Hindlimb muscle (tissue), 1 donor: ENCODE results near the gene NAA25. TPM values are rescaled to one million over a fixed set of nuclear protein-coding genes. Genes with fewer than 3 reads are reported as not detected.

Experiments
- DNase-seq: peaks from one replicate; pipeline ENCODE4 v3.0.0-alpha.2; 2013
- polyA plus RNA-seq: library from polyadenylated mRNA; unstranded; fragments of 120-200 nt; gene quantifications from one replicate; pipeline ENCODE4 v1.2.1, GENCODE V29; 2013; ENCODE audit not compliant: insufficient read length

Gene NAA25
- 23.2 TPM for polyA plus RNA-seq

DNA sequence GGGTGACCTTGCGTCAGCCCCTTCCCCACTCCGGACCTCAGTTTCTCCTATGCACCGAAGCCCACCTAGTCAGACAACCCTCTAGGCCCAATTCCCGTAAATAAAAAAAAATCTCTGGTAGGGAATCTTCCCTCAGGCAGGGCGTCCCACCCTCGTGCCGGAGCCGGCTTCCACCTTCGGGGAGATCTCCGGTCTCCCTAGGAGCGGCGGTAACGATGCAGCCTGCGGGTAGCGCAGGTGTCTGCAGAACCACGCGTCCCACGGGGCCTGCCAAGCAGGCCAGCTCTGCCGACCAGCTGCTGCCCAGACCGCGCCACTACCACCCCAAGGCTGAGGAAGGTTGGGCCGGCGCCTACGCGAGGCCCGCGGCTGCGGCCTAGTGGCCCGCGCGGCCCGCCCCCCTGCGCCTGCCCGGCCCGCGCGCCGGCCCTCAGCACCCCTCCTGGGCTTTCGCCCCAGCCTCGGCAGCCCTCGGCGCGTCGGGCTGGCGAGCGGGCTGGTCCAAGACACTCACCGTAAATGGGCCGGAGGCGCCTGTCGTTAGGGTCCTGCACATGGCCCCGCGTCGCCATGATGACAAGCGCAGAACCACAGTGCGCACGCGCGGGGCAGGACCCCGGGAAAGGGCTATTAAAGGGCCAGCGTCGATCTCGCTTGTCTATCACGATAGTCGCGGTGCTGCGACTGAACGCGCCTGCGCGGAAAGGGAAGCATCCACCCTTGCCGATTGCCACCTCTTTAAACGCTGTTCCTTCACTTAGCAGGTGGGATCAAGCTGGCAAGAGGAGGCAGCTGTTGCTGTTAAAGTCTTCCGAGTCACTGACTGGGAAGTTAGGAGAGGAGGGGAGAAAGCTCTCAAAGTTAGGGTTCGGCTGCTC lies at the start of gene NAA25:
NAA25 (minus strand) TSS at position 582 of the 878 bp plus-strand sequence; CDS start at position 572, 10 bp downstream.
- DNase-seq, result peak; percentile 94

GRCh38 chr12:112153893-112154219 lies 45.3 kb upstream of the NAA25 start:
- no peak for DNase-seq

GRCh38 chr12:112153181-112153892 lies 44.8 kb upstream of the NAA25 start:
- DNase-seq, result no peak

DNA sequence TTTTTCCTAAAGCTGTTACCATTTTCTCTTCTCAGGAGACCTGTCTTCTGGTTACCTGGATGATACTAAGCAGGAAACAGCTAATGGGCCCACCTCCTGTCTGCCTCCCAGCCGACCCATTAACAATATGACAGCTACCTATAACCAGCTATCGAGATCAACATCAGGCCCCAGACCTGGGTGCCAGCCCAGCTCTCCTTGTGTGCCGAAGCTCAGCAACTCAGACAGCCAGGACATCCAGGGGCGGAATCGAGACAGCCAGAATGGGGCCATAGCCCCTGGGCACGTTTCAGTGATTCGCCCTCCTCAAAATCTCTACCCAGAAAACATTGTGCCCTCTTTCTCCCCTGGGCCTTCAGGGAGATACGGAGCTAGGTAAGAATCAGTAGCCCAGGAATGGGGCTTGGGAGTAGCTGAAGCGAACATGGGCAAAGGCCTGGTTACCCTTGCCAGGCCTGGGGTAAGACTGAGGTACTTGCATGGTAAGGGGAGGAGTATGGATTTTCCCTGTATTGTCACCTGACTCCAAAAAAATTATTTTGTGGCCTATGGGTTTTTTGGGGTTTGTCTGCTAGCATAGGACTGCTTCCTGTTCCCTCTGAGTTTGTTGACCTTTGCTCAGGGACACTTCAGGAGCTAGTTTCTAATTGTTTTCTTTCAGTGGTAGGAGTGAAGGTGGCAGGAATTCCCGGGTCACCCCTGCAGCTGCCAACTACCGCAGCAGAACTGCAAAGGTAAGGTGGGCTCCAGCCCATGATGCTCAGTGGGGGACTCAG lies 43.4 kb upstream of the NAA25 start:
- DNase-seq, result no peak

DNA sequence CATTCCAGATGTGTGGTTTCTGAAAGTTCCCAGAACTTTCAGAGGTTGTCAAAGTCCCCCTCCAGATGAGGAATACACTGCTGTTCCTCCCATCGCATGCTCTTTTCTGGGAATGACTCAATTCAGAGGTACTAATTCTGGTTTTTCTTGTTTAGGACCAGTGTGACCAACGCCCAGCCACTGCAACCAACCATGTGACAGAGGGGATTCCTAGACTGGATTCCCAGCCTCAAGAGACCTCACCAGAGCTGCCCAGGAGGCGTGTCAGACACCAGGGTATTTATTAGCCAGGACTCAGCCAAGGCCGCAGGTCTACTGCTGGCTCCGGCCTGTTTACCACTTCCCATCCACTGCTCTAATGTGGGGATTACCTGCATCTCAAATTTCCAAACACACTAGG lies 41.0 kb upstream of the NAA25 start:
- DNase-seq, result no peak

- no peak for DNase-seq
Observed at GRCh38 chr12:112148031-112148513, 39.5 kb upstream of the NAA25 start.

- DNase-seq, result no peak
Observed at GRCh38 chr12:112146123-112146522, 37.5 kb upstream of the NAA25 start.

GRCh38 chr12:112140728-112141127 lies 32.1 kb upstream of the NAA25 start:
- DNase-seq, result no peak

- no peak for DNase-seq
Observed at GRCh38 chr12:112134731-112135130, 26.1 kb upstream of the NAA25 start.

GRCh38 chr12:112133418-112133817 lies 24.8 kb upstream of the NAA25 start:
- no peak for DNase-seq

DNA sequence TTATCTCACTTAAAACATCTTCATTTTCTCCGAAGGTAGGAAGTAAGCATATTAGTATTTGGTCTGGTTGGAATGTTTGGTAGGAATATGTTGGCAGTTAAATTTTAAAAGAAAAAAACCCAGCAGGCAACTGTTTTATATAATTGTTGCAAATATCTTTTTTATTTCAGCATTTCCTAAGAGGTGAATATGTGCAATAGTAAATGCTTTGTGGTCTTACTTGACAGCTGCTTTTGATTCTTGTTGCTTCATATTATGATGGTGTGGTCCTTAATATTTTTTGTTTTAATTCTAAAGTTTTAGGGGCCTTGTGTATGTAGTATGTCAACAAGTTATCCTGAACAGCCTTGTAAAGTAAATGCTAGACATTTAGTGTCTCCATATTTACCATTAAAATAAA lies 23.1 kb upstream of the NAA25 start:
- no peak for DNase-seq

GRCh38 chr12:112130441-112130998 lies 21.9 kb upstream of the NAA25 start:
- no peak for DNase-seq

DNA sequence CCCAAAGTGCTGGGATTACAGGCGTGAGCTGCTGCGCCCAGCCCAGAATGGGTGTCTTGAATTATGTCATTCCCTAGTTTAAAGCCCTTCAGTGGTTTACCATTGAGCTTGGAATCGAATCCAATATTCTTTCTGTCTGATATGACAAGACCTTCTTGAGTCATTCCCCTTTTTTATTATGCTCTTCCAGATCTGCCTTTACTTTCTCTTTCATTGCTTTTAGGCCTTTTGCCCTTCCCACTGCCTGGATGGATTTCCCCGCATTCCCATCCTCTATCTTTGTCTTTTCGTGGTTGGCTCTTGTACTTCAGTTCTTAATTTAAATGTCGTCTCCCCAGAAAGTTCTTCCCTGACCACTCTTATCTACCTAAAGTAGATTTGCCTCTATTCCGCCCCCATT lies 18.3 kb upstream of the NAA25 start:
- DNase-seq, result no peak

DNA sequence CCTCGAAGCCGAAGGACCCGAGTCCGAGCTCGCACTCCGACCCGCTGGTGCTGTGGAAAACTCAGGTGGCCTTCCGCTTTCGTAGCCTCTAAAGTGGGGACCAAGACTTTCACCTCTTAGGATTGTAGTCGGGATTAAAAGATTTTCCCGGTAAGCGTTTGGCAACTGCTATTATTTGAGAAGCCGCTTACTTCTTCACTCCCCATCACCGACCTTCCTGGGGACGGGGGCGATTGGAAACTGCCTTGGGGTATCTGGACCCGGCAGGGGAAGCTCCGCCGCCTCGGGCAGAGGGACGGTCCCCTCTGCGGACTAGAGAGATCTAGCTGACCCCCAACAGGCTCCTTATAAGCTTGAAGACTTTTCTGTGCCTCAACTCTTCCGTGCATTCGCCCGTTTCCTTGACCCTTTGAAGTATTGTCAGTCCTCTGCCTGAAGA lies 17.4 kb upstream of the NAA25 start:
- no peak for DNase-seq

GRCh38 chr12:112125250-112125999 lies 16.8 kb upstream of the NAA25 start, which contains the start of gene TRAFD1:
Gene TRAFD1 (plus strand): TSS chr12:112125560. CDS start chr12:112130523, 4,963 bp downstream.
- peak; percentile 98 for DNase-seq

GRCh38 chr12:112124918-112125249 lies 16.3 kb upstream of the NAA25 start:
- DNase-seq, result no peak

DNA sequence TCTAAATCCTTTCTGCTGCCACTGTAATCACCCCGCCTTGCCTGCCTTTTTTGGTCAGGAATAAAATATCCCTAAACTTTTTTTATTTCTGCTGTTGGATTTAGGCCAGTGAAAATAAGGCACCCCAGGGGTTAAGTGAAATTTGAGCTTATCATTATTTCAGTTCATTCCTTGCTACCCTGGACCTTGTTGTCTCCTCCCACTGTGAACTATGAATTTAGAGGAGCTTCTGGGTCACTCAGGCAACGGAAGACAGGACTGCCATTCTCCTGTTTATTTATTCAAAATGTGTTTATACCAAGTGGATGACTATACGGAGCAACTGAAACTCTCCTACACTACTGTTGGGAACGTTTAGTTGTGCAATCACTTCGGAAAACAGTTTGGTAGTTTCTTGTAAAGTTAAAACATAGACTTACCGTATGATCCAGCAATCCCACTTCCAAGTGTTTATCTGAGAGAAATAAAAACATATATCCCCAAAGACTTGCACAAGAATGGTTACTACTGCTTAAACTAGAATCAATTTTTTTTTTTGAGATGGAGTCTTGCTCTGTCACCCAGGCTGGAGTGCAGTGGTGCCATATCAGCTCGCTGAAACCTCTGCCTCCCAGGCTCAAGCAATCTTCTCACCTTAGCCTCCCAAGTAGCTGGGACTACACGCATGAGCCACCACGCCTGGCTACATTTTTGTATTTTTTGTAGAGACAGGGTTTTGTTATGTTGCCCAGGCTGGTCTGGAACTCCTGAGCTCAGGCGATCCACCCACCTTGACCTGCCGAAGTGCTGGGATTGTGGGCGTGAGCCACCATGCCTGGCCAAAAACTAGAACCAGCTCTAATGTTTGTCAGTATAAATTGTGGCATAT lies 14.5 kb upstream of the NAA25 start:
- DNase-seq, result no peak

DNA sequence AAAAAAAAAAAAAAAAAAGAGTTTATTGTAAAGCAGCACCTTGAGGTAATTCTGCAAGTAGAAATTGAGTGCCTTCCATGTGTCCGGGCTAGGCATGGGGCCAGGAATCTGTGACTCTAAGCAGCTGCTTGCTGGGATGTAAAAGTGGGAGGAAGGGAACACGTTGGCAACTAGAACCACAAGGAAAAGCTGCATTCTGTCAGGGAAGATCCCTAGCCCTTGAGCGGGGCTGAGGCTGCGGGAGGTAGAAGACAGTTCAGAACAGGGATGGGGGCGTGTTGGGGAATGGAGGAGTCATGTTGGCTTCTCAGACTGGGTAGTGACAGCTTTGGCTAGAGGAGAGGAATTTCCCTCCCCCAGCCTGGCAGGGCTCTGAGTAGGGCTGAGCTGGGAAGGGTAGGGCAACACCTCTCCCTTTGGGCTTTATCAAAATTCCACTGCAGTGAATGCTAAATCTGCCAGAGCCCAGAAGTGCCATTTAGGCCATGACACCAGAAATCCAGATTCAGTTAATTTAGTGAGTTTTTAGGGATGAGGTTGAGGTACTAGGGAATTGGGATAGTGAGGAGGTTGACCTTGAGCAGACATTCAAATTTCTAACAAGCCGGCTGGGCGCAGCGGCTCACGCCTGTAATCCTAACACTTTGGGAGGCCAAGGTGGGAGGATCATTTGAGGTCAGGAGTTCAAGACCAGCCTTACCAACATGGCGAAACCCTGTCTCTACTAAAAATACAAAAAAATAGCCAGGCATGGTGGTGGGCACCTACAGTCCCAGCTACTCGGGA lies 13.4 kb upstream of the NAA25 start:
- peak; percentile 88 for DNase-seq

DNA sequence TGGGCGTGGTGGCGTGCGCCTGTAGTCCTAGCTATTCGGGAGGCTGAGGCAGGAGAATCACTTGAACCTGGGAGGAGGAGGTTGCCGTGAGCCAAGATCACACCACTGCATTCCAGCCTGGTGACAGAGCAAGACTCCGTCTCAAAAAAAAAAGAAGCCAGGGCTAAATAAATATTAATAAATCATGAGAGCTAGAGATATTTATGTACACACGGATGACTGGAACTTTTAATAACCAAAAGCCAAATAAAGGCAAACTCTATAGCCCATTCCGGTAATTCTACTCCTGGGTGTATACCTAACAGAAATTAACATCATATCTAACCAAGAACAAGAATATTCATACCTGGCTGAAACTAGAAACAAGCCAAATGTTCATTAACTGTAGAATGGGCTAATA lies 9.1 kb upstream of the NAA25 start:
- DNase-seq, result no peak
